Thymus (tissue), 11 donors: ENCODE data around the gene KRT33A. TPM values are rescaled to one million over a fixed set of nuclear protein-coding genes. Genes with fewer than 3 reads are reported as not detected.

Experiments
- DNase-seq, 9 donors: peaks; one replicate each; pipeline ENCODE4 v3.0.0-alpha.2; 2013; ENCODE audit warnings: low spot score in 9 of 9, low read depth in 6 of 9, missing footprints in 1 of 9
- H3K27ac ChIP-seq, 2 donors: one replicate each; pipeline ENCODE4 v1.5.1; 2013; ENCODE audit warnings: control low read depth in 1 of 2, low read depth in 1 of 2, low read length in 1 of 2, mild to moderate bottlenecking in 1 of 2, moderate library complexity in 1 of 2
- H3K27me3 ChIP-seq, 2 donors: one replicate each; pipeline ENCODE4 v1.5.1; 2013; ENCODE audit warnings: low read length in 1 of 2; ENCODE audit not compliant: control insufficient read depth in 2 of 2, insufficient read depth in 1 of 2
- H3K36me3 ChIP-seq, 2 donors: one replicate each; pipeline ENCODE4 v1.5.1; 2013; ENCODE audit warnings: low read length in 1 of 2, mild to moderate bottlenecking in 1 of 2, moderate library complexity in 1 of 2; ENCODE audit not compliant: control insufficient read depth in 2 of 2, insufficient read depth in 2 of 2
- H3K4me1 ChIP-seq, 2 donors: one replicate each; pipeline ENCODE4 v1.5.1; 2013; ENCODE audit warnings: low read length in 2 of 2; ENCODE audit not compliant: control insufficient read depth in 2 of 2, insufficient read depth in 2 of 2
- H3K4me3 ChIP-seq, 2 donors: one replicate each; pipeline ENCODE4 v1.5.1; 2013; ENCODE audit warnings: low read length in 2 of 2, control low read depth in 1 of 2, mild to moderate bottlenecking in 1 of 2
- H3K9me3 ChIP-seq, 2 donors: one replicate each; pipeline ENCODE4 v1.5.1; 2013; ENCODE audit warnings: low read length in 1 of 2, mild to moderate bottlenecking in 1 of 2; ENCODE audit not compliant: control insufficient read depth in 2 of 2, insufficient read depth in 1 of 2
- WGBS: extraction: QIAGEN DNeasy Blood & Tissue Kit; methylation state at CpG from one replicate; pipeline ENCODE4 v1.1.7; 2013; 5-methylcytosine and 5-hydroxymethylcytosine counted together
- polyA plus RNA-seq: library from polyadenylated mRNA; stranded (reverse); fragments of 200-250 nt; gene quantifications from one replicate; pipeline ENCODE4 v1.2.3, GENCODE V29; 2013
- total RNA-seq: library from RNA; stranded (reverse); fragments of 120-200 nt; gene quantifications from one replicate; pipeline ENCODE4 v1.2.4, GENCODE V29; 2013
- donor health status: healthy.

KRT33A gene
- total and polyA plus RNA-seq, 2 donors, result 0.66 to 1.4 TPM

- WGBS, result 94% methylated on average over 17 of the region's 17 CpGs
- DNase-seq, result no peak
- H3K27ac ChIP-seq, result no peak overlapping the region
- no peaks in the 10 kb centered on the region for H3K9me3 ChIP-seq
- no peaks in the 10 kb centered on the region for H3K36me3 ChIP-seq
- H3K27me3 ChIP-seq, result peaks cover 0 to 2% of the 10 kb centered on the region in 2 donors
- H3K4me1 ChIP-seq, result no peaks in the 10 kb centered on the region
- H3K4me3 ChIP-seq, result no peak overlapping the region
Measured at GRCh38 chr17:41315814-41316445, 34.7 kb downstream of the KRT33A start.

- Histone ChIP-seq H3K27me3 (peaks cover 0 to 2% of the 10 kb centered on the region in 2 donors), H3K9me3 (no peaks in the 10 kb centered on the region), H3K4me3 (no peak within 1 kb of the TSS), H3K36me3 (no peaks in the 10 kb centered on the region), H3K27ac (no peak within 1 kb of the TSS), H3K4me1 (no peaks in the 10 kb centered on the region)
- WGBS, result 93% methylated on average over 24 of the region's 24 CpGs
- no peak for DNase-seq
Measured at GRCh38 chr17:41315204-41315794, 35.3 kb downstream of the KRT33A start, which contains the start of gene KRTAP17-1. Gene KRTAP17-1 (minus strand): TSS chr17:41315710. CDS start chr17:41315650, 60 bp downstream.

- Histone ChIP-seq H3K4me3 (no peak overlapping the region), H3K36me3 (no peaks in the 10 kb centered on the region), H3K27ac (no peak overlapping the region), H3K9me3 (peaks cover 2 to 12% of the 10 kb centered on the region in 2 donors), H3K27me3 (peaks cover 0 to 2% of the 10 kb centered on the region in 2 donors), H3K4me1 (peaks cover 0 to 23% of the 10 kb centered on the region in 2 donors)
- DNase-seq, result no peak
- 92% methylated on average over 1 of the region's 1 CpG for WGBS
Measured at GRCh38 chr17:41311111-41311510, 39.5 kb downstream of the KRT33A start.

- peak within 1 kb of the TSS; percentile 74 to 91 for H3K27ac ChIP-seq
- DNase-seq, result no peak
Measured at GRCh38 chr17:41308918-41309359, 41.7 kb downstream of the KRT33A start, which contains the start of gene KRTAP16-1. Gene KRTAP16-1 (minus strand): TSS chr17:41309309. CDS start chr17:41309253, 56 bp downstream.

GRCh38 chr17:41308251-41308917 is 42.2 kb downstream of the KRT33A start:
- WGBS, result 6% methylated on average over 10 of the region's 10 CpGs
- peaks cover 2 to 12% of the 10 kb centered on the region in 2 donors for H3K9me3 ChIP-seq
- H3K36me3 ChIP-seq, result no peaks in the 10 kb centered on the region
- peaks cover 0 to 23% of the 10 kb centered on the region in 2 donors for H3K4me1 ChIP-seq
- peak in 7 of 9 donors; percentile 33 to 78 (median 43) for DNase-seq
- H3K27ac ChIP-seq, result peak overlapping the region; percentile 74 to 91
- no peak overlapping the region for H3K4me3 ChIP-seq
- H3K27me3 ChIP-seq, result no peaks in the 10 kb centered on the region

More at GRCh38 chr17:41308918-41309359, 41.7 kb downstream of the KRT33A start, which contains the start of gene KRTAP16-1:
- H3K27me3 ChIP-seq, result no peaks in the 10 kb centered on the region
- 8% methylated on average over 7 of the region's 7 CpGs for WGBS
- H3K4me1 ChIP-seq, result peaks cover 0 to 23% of the 10 kb centered on the region in 2 donors
- H3K9me3 ChIP-seq, result peaks cover 2 to 12% of the 10 kb centered on the region in 2 donors
- H3K36me3 ChIP-seq, result no peaks in the 10 kb centered on the region
- H3K4me3 ChIP-seq, result no peak within 1 kb of the TSS

GRCh38 chr17:41307647-41308046 is 43.0 kb downstream of the KRT33A start:
- no peaks in the 10 kb centered on the region for H3K36me3 ChIP-seq
- 95% methylated on average over 9 of the region's 9 CpGs for WGBS
- H3K27ac ChIP-seq, result peak overlapping the region in 1 of 2 donors; percentile 69
- H3K4me3 ChIP-seq, result no peak overlapping the region
- no peak for DNase-seq
- no peaks in the 10 kb centered on the region for H3K27me3 ChIP-seq
- peaks cover 2 to 12% of the 10 kb centered on the region in 2 donors for H3K9me3 ChIP-seq
- peaks cover 0 to 23% of the 10 kb centered on the region in 2 donors for H3K4me1 ChIP-seq

- peaks cover 0 to 22% of the 10 kb centered on the region in 2 donors for H3K4me1 ChIP-seq
- 89% methylated on average over 12 of the region's 12 CpGs for WGBS
- H3K27ac ChIP-seq, result no peak overlapping the region
- H3K36me3 ChIP-seq, result no peaks in the 10 kb centered on the region
- no peaks in the 10 kb centered on the region for H3K27me3 ChIP-seq
- no peak overlapping the region for H3K4me3 ChIP-seq
- DNase-seq, result no peak
- H3K9me3 ChIP-seq, result peaks cover 2 to 10% of the 10 kb centered on the region in 2 donors
Measured at GRCh38 chr17:41304091-41304490, 46.5 kb downstream of the KRT33A start.

- H3K4me1 ChIP-seq, result peaks cover 0 to 14% of the 10 kb centered on the region in 2 donors
- H3K9me3 ChIP-seq, result peaks cover 0 to 2% of the 10 kb centered on the region in 2 donors
- H3K36me3 ChIP-seq, result no peaks in the 10 kb centered on the region
- WGBS, result 97% methylated on average over 4 of the region's 4 CpGs
- H3K27me3 ChIP-seq, result no peaks in the 10 kb centered on the region
- DNase-seq, result no peak
- no peak overlapping the region for H3K4me3 ChIP-seq
- H3K27ac ChIP-seq, result no peak overlapping the region
Measured at GRCh38 chr17:41302981-41303380, 47.6 kb downstream of the KRT33A start.
